Hematopoietic multipotent progenitor cell treated with erythropoietin and hydrocortisone succinate and interleukin-3 and kit ligand, for 6 days (in vitro differentiated cells): ENCODE data around the gene CCT5.
"Not testable (repeated sequence)": the region's sequence is repeated elsewhere in the genome, so short reads cannot be mapped to it uniquely, and the experiment has no call there.

ENCODE experiments used
- DNase-seq: peaks from one replicate; pipeline ENCODE4 v3.0.0-alpha.2; 2015

The CCT5 gene

DNA sequence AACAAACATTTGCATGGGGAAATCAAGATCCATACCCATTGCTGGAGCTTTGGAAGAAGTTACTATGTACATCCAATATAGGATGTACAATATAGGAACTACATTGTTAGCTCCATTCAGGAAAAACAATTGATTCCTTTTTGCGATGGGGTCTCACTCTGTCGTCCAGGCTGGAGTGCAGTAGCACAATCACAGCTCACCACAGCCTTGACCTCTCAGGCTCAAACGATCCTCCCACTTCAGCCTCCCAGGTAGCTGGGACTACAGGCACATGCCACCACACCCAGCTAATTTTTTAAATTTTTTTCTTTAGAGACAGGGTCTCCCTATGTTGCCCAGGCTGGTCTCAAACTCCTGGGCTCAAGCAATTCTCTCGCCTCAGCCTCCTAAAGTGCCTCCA is 2.9 kb upstream of the CCT5 start:
- not testable (repeated sequence) for DNase-seq

GRCh38 chr5:10248378-10249260 is 1.5 kb upstream of the CCT5 start:
- DNase-seq = peak; percentile 44

DNA sequence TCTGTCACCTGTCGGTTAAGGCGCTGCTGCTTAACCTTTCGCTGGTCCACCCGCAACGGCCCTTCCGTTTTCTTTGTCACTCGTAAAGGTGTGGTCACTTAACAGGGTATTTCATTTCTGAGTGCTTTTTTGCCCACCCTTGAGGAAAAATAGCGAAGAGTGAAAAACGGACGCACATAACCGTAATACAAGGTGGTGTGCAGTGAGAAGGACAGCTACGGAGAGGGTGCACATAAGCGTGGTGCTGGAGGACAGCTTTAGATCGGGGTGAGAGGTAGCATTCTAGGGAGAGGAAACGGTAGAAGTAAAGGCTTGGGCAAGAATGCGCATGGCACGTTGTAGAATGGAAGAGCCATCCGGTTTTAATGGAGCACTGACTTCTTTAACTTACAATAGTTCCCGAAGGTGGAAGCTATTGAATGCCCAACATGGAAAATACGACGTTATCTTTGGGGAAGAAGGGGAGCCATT is 761 bp downstream of the CCT5 start:
- DNase-seq = peak; percentile 62

GRCh38 chr5:10251405-10251804 is 1.3 kb downstream of the CCT5 start:
- DNase-seq = no peak

DNA sequence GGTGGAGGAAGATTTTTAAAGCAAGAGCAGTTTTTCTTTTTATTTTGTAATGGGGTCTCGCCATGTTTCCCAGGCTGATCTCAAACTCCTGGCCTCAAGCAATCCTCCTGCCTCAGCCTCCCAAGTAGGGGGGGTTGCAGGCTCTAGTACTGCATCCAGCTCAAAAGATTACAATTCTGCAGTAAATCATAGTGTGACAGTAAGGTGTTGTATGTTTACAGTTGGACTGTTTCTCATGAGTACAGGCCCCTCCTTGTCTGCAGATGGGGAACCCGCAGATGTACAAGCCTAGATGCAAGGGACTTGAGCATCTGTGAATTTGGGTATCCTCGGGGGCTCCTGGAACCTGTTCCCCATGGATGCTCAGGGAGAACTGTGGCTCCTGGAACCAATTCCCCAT is 3.3 kb downstream of the CCT5 start:
- DNase-seq = no peak

- no peak for DNase-seq
These were observed 4.6 kb downstream of the CCT5 start for GRCh38 chr5:10254686-10255085.

DNA sequence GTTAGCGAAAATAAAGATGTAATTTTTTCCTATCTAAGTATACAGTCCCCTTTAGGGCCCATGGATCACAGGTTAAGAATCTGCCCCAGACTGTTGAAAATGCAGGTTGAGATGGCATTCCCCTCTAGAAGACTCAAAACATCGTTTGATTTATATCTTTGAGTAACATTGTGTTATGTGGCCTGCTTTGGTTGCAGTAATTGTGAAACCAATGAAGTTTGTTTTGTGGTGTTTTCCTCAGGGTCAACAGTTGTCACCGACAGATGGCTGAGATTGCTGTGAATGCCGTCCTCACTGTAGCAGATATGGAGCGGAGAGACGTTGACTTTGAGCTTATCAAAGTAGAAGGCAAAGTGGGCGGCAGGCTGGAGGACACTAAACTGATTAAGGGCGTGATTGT is 7.8 kb downstream of the CCT5 start:
- DNase-seq = peak; percentile 51

GRCh38 chr5:10259899-10260298 is 9.8 kb downstream of the CCT5 start:
- no peak for DNase-seq

DNA sequence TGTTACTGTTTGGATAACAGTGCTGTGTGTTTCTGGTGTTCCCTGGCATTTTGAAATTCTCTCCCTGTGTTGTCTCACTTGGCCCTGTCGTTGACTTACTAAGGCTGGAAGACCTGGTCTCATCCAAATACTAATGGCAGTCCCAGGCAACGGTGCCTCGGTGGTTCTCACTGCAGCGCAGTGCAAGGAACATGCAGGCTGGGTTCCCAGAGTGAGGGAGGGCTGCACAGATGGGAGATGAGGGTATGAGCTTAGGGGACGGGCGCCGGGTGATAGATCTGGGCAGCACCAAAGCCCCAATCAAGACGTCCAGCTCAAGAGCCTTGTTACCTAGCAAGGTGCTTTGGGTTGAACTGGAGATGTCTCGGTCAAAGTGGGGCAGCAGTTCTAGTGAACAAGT is 11.0 kb downstream of the CCT5 start:
- no peak for DNase-seq

DNA sequence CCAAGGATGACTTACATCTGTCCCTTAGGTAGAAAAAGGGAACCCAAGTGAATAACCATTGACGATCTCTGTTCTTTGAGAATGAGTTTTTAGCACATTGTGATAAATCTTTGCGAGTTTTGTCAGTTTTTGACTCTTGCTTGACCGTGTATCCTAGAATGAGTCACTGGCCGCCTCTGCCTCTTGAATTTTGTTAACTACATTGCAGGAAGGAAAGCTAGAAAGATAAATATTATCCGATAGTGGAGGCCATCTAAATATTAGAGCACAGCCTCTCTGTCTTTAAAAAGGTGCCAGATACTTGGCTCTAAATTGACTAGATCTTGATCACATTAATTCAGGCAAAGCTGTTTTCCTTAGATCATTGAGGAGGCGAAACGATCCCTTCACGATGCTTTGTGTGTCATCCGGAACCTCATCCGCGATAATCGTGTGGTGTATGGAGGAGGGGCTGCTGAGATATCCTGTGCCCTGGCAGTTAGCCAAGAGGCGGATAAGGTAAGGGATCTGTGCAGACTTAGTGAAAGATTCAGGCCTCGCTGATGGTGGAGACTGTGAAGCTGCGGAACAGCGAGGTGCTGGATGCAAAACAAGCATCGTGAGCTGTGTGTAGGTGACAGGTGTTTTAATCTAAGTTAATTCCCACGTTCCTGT is 12.2 kb downstream of the CCT5 start:
- no peak for DNase-seq

- no peak for DNase-seq
These were observed 12.9 kb downstream of the CCT5 start for GRCh38 chr5:10262995-10263394.

DNA sequence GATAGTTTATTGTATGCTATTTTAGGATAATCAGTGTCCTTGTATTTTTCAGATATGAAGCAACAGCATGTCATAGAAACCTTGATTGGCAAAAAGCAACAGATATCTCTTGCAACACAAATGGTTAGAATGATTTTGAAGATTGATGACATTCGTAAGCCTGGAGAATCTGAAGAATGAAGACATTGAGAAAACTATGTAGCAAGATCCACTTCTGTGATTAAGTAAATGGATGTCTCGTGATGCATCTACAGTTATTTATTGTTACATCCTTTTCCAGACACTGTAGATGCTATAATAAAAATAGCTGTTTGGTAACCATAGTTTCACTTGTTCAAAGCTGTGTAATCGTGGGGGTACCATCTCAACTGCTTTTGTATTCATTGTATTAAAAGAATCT is 14.5 kb downstream of the CCT5 start:
- DNase-seq = no peak

DNA sequence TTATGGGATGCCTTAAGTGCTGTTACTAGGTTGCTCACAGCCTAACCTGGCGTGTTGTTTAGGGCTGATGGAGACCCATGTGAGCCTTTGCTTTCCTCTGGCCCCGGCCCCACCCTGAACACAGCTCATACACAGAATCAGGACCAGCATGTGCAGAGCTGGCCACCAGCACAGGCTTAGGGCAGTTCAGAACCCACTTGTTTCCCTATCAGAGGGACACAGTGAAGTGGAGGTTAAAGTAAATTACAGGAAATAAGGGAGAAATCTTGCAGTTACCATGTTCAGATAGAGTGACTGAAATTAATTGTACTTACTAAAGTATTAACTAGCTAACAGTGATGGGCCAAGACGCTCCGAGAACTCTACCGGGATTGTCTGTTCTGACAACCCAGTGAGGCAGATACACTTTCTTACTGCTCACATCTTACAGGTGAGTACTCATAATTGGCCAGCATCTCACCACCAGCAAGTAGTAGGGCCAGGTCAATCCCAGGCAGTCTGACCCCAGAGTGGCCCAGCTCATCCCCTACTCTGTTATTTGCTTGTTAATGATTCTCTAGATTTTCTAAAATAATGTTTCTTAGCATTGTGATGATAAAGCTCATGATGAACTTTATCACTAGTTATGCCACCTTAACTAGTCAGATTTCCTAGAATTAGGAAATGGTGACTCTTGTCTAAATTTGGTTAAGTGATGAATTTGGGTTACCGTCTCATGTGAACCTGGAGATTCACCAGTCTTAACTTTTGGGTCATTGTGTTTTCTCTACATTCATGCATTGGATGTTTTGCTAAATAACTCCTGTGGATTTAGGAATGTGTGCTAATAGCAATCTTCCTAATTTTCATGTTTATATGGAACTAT is 15.4 kb downstream of the CCT5 start:
- DNase-seq = no peak

DNA sequence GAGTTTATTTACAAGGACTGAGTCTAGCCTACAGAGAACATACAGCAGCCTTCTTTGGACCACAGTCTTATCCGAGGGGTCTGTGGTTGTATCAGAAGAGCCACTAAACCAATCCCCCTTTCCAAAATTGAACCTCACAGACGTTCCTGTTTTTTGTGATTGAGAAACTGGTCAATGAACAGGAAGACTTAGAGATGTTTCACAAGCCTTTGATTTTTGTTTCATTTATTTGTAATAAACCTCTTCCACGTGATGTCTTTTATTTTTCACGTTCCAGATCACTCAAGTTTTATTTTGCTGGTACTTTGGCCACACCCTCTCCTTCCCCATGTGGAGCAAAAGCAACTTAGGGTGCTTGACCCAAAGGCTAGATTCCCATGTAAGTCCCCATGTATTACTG is 16.1 kb downstream of the CCT5 start:
- DNase-seq = no peak

GRCh38 chr5:10266839-10267238 is 16.8 kb downstream of the CCT5 start:
- no peak for DNase-seq

DNA sequence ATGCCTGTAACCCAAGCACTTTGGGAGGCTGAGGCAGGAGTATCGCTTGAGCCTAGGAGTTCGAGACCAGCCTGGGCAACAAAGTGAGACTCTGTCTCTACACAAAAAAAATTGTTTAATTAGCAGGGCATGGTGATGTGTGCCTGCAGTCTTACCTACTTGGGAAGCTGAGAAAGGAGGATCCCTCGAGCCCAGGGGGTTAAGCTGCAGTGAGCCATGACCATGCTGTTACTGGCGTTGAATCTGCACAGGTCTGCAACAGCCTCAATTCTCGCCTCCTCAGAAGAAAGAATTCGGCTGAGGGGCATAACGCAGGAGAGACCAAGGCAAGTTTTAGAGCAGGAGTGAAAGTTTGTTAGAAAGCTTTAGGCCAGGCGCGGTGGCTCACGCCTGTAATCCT is 18.0 kb downstream of the CCT5 start:
- DNase-seq = no peak

GRCh38 chr5:10272053-10272874 is 22.2 kb downstream of the CCT5 start:
- no peak for DNase-seq

- DNase-seq = not testable (repeated sequence)
These were observed 22.8 kb downstream of the CCT5 start for GRCh38 chr5:10272875-10273209.

GRCh38 chr5:10275460-10275859 is 25.4 kb downstream of the CCT5 start:
- no peak for DNase-seq

- no peak for DNase-seq
These were observed 25.9 kb downstream of the CCT5 start for GRCh38 chr5:10275991-10276390.

DNA sequence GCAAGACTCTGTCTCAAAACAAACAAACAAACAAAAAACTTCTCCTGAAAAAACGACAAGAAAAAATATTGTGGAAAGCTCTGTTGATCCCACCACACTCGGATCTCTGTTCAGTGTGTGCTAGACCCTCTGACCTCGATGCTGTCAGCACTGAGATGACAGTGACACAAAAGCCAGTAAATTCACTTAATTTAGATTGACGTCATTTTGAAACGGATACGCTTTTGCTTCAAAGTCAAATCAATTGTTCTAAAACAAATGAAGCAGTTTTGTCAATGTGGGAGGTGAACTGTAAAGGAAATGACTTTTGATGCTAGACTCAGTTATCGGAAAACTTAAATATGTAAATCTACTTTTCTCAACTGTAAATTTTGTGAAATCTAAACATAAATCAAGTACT is 26.6 kb downstream of the CCT5 start:
- no peak for DNase-seq

DNA sequence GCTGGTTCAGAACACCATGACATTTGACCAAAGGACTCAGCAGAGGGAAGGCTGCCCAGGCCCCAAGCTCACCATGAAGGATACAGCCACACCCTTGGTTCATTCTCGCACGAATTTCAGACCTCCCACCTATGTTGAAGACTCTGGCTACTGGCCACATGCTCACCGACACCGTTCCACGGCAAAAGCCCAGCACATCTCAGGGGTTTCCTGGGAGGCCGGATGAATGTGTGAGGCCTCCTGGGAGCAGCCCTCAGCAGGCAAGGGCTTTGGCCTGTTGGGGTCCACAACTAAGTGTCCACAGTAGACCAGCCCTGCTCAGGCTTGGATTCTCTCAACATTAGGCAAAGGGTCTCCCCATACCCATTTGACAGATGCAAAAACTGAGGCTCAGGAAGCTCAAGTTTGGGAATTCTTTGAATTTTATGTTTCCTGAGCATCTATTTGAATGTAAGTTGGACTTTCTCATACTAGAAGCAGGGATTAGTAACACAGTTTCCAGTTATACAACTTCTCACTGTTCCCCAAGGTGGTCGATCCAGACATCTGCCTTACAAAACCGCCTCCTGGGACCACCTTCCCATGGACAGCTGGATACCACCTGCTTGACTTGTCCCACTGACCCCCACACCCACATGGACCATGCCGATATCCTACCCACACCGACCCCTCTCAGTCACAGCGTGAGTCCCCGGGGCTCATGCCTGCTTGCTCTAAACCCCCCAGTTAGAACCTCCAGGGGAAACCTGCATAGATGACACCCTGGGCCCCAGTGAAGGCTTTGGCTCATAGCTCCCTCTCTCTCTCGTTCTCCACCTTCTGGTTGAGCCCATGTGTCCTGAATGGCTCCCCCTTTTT is 27.9 kb downstream of the CCT5 start:
- no peak for DNase-seq
